Osteoblast (primary cell): ENCODE data around the gene TTN. TPM values are rescaled to one million over a fixed set of nuclear protein-coding genes. Genes with fewer than 3 reads are reported as not detected.

Experiments used
- DNase-seq: peaks from one replicate; pipeline ENCODE4 v3.0.0; 2011; ENCODE audit warnings: low spot score, mixed read lengths; ENCODE audit not compliant: insufficient read length; ENCODE audit errors: missing footprints
- H2AFZ ChIP-seq: 2 replicates; pipeline ENCODE4 v1.6.0; 2011; ENCODE audit warnings: mild to moderate bottlenecking, low read length
- H3K27ac ChIP-seq: 2 replicates; pipeline ENCODE4 v1.5.1; 2011; ENCODE audit warnings: mild to moderate bottlenecking, low read depth, low read length, moderate library complexity
- H3K27me3 ChIP-seq: 2 replicates; pipeline ENCODE4 v1.6.0; 2012; ENCODE audit warnings: mild to moderate bottlenecking, control low read depth, inconsistent platforms, low read length, moderate library complexity; ENCODE audit not compliant: insufficient read depth
- H3K36me3 ChIP-seq: 2 replicates; pipeline ENCODE4 v1.5.1; 2011; ENCODE audit warnings: mild to moderate bottlenecking, low read length, control low read depth, moderate library complexity; ENCODE audit not compliant: insufficient read depth
- H3K4me1 ChIP-seq: 2 replicates; pipeline ENCODE4 v1.5.1; 2011; ENCODE audit warnings: mild to moderate bottlenecking, low read length, control low read depth, moderate library complexity; ENCODE audit not compliant: insufficient read depth
- H3K4me2 ChIP-seq: 2 replicates; pipeline ENCODE4 v1.6.0; 2011; ENCODE audit warnings: mild to moderate bottlenecking, low read length; ENCODE audit not compliant: insufficient read depth
- H3K4me3 ChIP-seq: fragments of 200-600 bp; sonication (generic); 3 replicates; pipeline ENCODE4 v1.5.1; 2012; ENCODE audit warnings: mild to moderate bottlenecking, low read length, inconsistent platforms; ENCODE audit not compliant: insufficient read depth
- H3K79me2 ChIP-seq: 2 replicates; pipeline ENCODE4 v1.6.0; 2012; ENCODE audit warnings: mild to moderate bottlenecking, low read length, control low read depth, inconsistent platforms; ENCODE audit not compliant: insufficient read depth
- H3K9me3 ChIP-seq: 2 replicates; pipeline ENCODE4 v1.5.1; 2011; ENCODE audit warnings: low read depth, low read length, control low read depth
- H4K20me1 ChIP-seq: 2 replicates; pipeline ENCODE4 v1.6.0; 2012; ENCODE audit warnings: mild to moderate bottlenecking, low read length, control low read depth; ENCODE audit not compliant: insufficient read depth
- CTCF ChIP-seq: IDR thresholded peaks from 2 replicates; pipeline ENCODE4 v1.5.1; 2011; ENCODE audit warnings: mild to moderate bottlenecking, low read depth, low read length, moderate library complexity; ENCODE audit errors: extremely low read depth
- total RNA-seq: library from RNA; depleted of rRNA; stranded (reverse); fragments of >200 nt; gene quantifications from 2 replicates; pipeline ENCODE4 v1.2.3, GENCODE V29; 2012

Gene TTN
- total RNA-seq, 1 donor, result under 0.01 TPM

GRCh38 chr2:178775975-178776374 lies 31.2 kb downstream of the TTN start:
- H3K4me1 ChIP-seq, result no peaks in the 10 kb centered on the region
- H3K36me3 ChIP-seq, result no peaks in the 10 kb centered on the region
- no peak for TF ChIP-seq CTCF
- no peak overlapping the region for H3K4me3 ChIP-seq
- H2AFZ ChIP-seq, result no peak overlapping the region
- no peaks in the 10 kb centered on the region for H3K79me2 ChIP-seq
- no peaks in the 10 kb centered on the region for H3K9me3 ChIP-seq
- H3K27ac ChIP-seq, result no peak overlapping the region
- no peak for DNase-seq
- H3K27me3 ChIP-seq, result no peaks in the 10 kb centered on the region
- H3K4me2 ChIP-seq, result no peak overlapping the region
- no peaks in the 10 kb centered on the region for H4K20me1 ChIP-seq

GRCh38 chr2:178770518-178770917 lies 36.7 kb downstream of the TTN start:
- Histone ChIP-seq H3K4me3 (no peak overlapping the region), H3K9me3 (no peaks in the 10 kb centered on the region), H3K4me2 (no peak overlapping the region), H3K27ac (no peak overlapping the region), H3K27me3 (peaks cover 21% of the 10 kb centered on the region), H3K79me2 (no peaks in the 10 kb centered on the region), H3K36me3 (no peaks in the 10 kb centered on the region), H2AFZ (no peak overlapping the region), H3K4me1 (no peaks in the 10 kb centered on the region), H4K20me1 (no peaks in the 10 kb centered on the region)
- TF ChIP-seq CTCF, result no peak
- no peak for DNase-seq

- Histone ChIP-seq H3K36me3 (no peaks in the 10 kb centered on the region), H3K27me3 (peaks cover 22% of the 10 kb centered on the region), H2AFZ (no peak overlapping the region), H3K4me2 (no peak overlapping the region), H3K4me3 (no peak overlapping the region), H3K79me2 (no peaks in the 10 kb centered on the region), H4K20me1 (no peaks in the 10 kb centered on the region), H3K27ac (no peak overlapping the region), H3K4me1 (no peaks in the 10 kb centered on the region), H3K9me3 (no peaks in the 10 kb centered on the region)
- DNase-seq, result no peak
- TF ChIP-seq CTCF, result no peak
Measured at GRCh38 chr2:178767094-178768060, 39.8 kb downstream of the TTN start.

DNA sequence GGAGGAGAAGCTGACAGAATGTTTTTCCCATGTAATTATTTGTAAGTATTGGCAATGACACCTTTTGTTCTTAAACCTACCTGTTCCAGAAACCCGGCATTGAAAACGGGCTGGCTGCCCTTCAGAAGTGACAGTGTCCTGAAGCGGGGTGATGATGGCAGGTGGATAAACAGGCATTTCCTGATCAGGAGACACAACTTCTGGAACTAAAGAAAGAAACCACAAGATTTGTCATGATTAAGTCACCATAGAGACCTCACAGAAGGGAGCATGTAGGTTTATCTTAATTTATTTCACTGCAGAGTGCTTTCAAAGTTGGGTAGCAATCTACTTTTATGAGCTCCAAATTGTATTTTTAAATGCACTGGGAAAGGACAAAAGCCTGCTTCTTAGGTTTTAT lies 43.1 kb downstream of the TTN start:
- TF ChIP-seq CTCF, result no peak
- no peak for DNase-seq

More for the DNA sequence above, 43.1 kb downstream of the TTN start:
- Histone ChIP-seq H3K4me1 (no peaks in the 10 kb centered on the region), H3K27me3 (peaks cover 22% of the 10 kb centered on the region), H3K4me2 (no peak overlapping the region), H3K36me3 (no peaks in the 10 kb centered on the region), H3K27ac (no peak overlapping the region), H3K9me3 (no peaks in the 10 kb centered on the region), H2AFZ (no peak overlapping the region), H3K79me2 (no peaks in the 10 kb centered on the region), H4K20me1 (no peaks in the 10 kb centered on the region), H3K4me3 (no peak overlapping the region)
